Activated naive CD4-positive, alpha-beta T cell treated with anti-CD3 and anti-CD28 coated beads, Interleukin-2, amount 10 ng/mL, durations not matched to agents 7 days and 5 days (primary cell): ENCODE data around the gene STIMATE.

ENCODE experiments used
- CTCF ChIA-PET: fragments of 350-600 bp; sonication (Branson Sonifier 250); formaldehyde crosslinking; loops from one replicate; lab custom pipeline; 2021; ENCODE audit warnings: antibody characterized with exemption; lab: Charles Lee
- DNase-seq: peaks from one replicate; pipeline ENCODE4 v3.0.0-alpha.2; 2020
- H3K27ac Mint-ChIP-seq: one replicate; pipeline ENCODE4 v1.8.0; 2021; ENCODE audit warnings: mild to moderate bottlenecking, moderate library complexity, mixed read lengths
- H3K27me3 Mint-ChIP-seq: one replicate; pipeline ENCODE4 v1.8.0; 2021; ENCODE audit warnings: mild to moderate bottlenecking, mixed read lengths
- H3K36me3 Mint-ChIP-seq: one replicate; pipeline ENCODE4 v1.8.0; 2021; ENCODE audit warnings: mixed read lengths
- H3K4me1 Mint-ChIP-seq: one replicate; pipeline ENCODE4 v1.8.0; 2021; ENCODE audit warnings: mixed read lengths
- H3K4me3 Mint-ChIP-seq: one replicate; pipeline ENCODE4 v1.8.0; 2021; ENCODE audit warnings: mild to moderate bottlenecking, moderate library complexity, mixed read lengths
- H3K9me3 Mint-ChIP-seq: one replicate; pipeline ENCODE4 v1.8.0; 2021; ENCODE audit warnings: mixed read lengths

The STIMATE gene

DNA sequence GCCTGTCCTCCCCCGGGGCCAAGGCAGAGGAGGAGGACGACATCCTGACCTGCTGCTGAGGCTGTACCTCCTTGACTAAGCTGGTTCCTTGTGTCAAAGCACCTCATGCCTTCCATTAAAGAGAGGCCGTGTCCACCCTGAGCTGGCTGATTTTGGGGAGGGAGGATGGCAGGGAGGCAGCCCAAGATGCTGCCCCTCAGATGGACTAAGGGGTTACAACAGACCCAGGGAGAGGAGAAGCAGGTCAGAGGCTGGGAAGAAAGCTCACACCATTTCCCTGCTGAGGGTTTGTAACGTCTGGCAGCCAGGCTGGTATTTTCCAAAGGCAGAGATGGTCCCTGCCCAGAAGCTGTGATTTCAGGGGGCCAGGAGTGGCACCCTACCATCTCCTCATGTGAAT is 105.4 kb downstream of the STIMATE start:
- no peak overlapping the region for H3K27ac Mint-ChIP-seq
- peaks cover 43% of the 10 kb centered on the region for H3K27me3 Mint-ChIP-seq
- CTCF ChIA-PET: interaction anchor here (1.4 kb wide), 1 partner anchor 8 kb away, joined by 4 read pairs; no protein-coding TSS in a partner anchor
- H3K36me3 Mint-ChIP-seq: no peaks in the 10 kb centered on the region
- H3K4me1 Mint-ChIP-seq: no peaks in the 10 kb centered on the region
- no peak overlapping the region for H3K4me3 Mint-ChIP-seq
- no peak for DNase-seq
- no peaks in the 10 kb centered on the region for H3K9me3 Mint-ChIP-seq

DNA sequence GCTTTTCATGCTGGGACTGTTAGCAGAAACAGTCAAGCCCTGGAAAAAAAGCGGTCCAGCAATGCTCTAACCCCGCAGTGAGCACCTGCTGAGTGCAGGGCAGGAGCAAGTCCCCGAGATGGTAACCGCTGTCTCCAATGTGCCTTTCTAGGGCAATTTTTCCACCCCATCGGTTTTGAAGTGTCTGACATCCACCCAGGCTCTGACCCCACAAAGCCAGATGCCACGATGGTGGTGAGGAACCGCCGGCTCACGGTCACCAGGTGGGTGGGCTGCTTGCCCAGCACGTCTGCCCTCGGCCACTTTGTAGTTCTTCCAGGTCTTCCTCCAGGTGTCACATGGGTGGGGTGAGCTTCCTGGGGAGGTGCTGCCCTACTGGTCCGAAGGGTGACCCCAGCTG is 106.0 kb downstream of the STIMATE start:
- H3K27me3 Mint-ChIP-seq: peaks cover 40% of the 10 kb centered on the region
- DNase-seq: no peak

DNA sequence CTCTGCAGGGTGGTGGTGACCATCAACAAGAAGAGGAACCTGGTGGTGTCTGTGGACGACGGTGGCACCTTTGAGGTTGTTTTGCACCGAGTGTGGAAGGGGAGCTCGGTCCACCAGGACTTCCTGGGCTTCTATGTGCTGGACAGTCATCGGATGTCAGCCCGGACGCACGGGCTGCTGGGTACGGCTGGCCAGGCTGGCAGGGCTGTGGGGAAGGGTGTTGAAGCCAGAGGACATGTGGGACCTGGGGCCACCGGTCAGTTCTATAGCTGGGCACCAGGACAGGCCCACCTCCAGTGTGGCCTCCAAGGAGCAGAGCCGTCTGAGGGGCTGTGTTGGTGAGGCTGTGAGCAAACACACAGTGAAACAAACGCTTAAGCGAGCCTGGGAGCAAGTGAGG is 106.6 kb downstream of the STIMATE start:
- CTCF ChIA-PET: no interaction called here
- no peak for DNase-seq
- Mint-ChIP-seq H3K27ac (no peak overlapping the region), H3K36me3 (no peaks in the 10 kb centered on the region), H3K4me1 (no peaks in the 10 kb centered on the region), H3K4me3 (no peak overlapping the region), H3K9me3 (no peaks in the 10 kb centered on the region), H3K27me3 (peaks cover 34% of the 10 kb centered on the region)

More for the DNA sequence above, 106.0 kb downstream of the STIMATE start:
- H3K4me3 Mint-ChIP-seq: no peak overlapping the region
- H3K27ac Mint-ChIP-seq: no peak overlapping the region
- H3K4me1 Mint-ChIP-seq: no peaks in the 10 kb centered on the region
- no peaks in the 10 kb centered on the region for H3K9me3 Mint-ChIP-seq
- CTCF ChIA-PET: interaction anchor here (1.4 kb wide), 1 partner anchor 8 kb away, joined by 4 read pairs; no protein-coding TSS in a partner anchor
- no peaks in the 10 kb centered on the region for H3K36me3 Mint-ChIP-seq

DNA sequence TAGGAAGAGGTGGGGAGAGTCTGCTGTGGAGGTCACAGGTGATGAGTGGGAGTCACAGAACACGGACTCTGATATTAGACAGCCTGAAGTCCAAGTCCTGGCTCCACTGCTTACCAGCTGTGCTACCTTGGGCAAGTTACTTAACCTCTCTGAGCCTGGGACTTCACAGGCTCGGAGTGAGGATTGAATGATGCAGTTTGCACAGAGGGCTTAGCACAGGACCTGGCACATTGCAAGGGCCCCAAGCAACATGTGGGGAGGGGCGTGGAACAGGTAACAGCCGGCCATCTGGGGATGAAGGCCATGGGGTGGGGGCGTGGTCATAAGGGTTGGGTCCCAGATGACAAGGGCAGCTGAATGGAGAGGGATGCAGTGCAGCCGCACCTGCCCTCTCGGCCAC is 107.0 kb downstream of the STIMATE start:
- Mint-ChIP-seq H3K27me3 (peaks cover 32% of the 10 kb centered on the region), H3K4me3 (no peak overlapping the region), H3K36me3 (no peaks in the 10 kb centered on the region), H3K9me3 (no peaks in the 10 kb centered on the region), H3K27ac (no peak overlapping the region), H3K4me1 (no peaks in the 10 kb centered on the region)
- no peak for DNase-seq
- CTCF ChIA-PET: no interaction called here

DNA sequence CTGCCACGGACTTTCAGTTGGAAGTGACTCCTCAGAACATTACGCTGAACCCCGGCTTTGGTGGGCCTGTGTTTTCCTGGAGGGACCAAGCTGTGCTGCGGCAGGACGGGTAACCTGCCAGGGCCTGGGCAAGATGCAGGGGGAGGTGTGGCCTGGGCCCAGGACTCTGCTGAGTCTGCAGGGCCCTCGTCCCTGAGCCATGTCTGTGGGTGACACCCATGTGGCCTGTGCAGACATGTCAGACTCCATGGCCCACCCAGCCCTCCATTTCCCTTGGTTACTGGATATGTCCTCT is 107.7 kb downstream of the STIMATE start:
- CTCF ChIA-PET: no interaction called here
- Mint-ChIP-seq H3K27ac (no peak overlapping the region), H3K36me3 (no peaks in the 10 kb centered on the region)

DNA sequence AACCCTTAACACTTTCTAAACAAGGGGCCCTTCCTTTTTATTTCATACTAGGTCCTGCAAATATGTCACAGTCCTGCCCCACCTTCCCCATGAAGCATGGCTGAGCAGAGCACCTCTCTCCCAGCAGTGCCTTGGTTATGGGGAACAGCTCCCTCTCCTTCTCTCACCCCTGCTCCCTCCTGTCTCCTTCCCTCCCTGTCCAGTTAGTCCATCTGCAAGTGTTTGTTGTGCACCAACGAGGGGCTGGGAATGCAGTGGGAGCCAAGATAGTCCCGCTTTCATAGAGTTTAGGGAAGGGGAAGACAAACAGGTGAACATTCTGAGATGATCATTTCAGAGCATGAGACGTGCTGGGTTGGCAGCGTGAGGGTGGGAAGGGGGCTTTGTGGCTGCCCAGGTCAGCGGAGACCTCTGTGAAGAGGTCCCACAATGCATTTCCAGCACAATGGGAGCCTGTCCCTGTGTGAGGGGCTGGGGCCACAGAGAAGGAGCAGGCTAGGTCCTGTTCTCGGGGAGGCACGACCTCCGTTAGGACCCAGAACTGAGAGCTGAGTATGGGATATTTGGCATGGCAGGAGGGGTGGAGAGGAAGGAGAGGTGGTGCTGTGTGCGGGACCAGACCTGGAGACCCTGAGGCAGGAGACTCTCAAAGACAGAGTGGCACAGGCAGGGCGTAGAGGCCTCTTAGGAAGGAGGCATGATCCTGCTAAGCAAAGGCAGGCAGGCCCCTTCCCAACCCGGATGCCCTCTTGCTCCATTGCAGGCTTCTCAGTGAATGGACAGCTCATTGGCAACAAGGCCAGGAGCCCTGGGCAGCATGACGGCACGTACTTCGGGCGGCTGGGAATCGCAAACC is 108.2 kb downstream of the STIMATE start:
- H3K4me1 Mint-ChIP-seq: no peaks in the 10 kb centered on the region
- no peak overlapping the region for H3K4me3 Mint-ChIP-seq
- no peaks in the 10 kb centered on the region for H3K36me3 Mint-ChIP-seq
- H3K27ac Mint-ChIP-seq: no peak overlapping the region
- DNase-seq: no peak
- no peaks in the 10 kb centered on the region for H3K9me3 Mint-ChIP-seq
- H3K27me3 Mint-ChIP-seq: peaks cover 32% of the 10 kb centered on the region
- CTCF ChIA-PET: no interaction called here

More for the DNA sequence above, 107.7 kb downstream of the STIMATE start:
- no peak overlapping the region for H3K4me3 Mint-ChIP-seq
- no peaks in the 10 kb centered on the region for H3K4me1 Mint-ChIP-seq
- no peaks in the 10 kb centered on the region for H3K9me3 Mint-ChIP-seq
- no peak for DNase-seq
- H3K27me3 Mint-ChIP-seq: peaks cover 35% of the 10 kb centered on the region

DNA sequence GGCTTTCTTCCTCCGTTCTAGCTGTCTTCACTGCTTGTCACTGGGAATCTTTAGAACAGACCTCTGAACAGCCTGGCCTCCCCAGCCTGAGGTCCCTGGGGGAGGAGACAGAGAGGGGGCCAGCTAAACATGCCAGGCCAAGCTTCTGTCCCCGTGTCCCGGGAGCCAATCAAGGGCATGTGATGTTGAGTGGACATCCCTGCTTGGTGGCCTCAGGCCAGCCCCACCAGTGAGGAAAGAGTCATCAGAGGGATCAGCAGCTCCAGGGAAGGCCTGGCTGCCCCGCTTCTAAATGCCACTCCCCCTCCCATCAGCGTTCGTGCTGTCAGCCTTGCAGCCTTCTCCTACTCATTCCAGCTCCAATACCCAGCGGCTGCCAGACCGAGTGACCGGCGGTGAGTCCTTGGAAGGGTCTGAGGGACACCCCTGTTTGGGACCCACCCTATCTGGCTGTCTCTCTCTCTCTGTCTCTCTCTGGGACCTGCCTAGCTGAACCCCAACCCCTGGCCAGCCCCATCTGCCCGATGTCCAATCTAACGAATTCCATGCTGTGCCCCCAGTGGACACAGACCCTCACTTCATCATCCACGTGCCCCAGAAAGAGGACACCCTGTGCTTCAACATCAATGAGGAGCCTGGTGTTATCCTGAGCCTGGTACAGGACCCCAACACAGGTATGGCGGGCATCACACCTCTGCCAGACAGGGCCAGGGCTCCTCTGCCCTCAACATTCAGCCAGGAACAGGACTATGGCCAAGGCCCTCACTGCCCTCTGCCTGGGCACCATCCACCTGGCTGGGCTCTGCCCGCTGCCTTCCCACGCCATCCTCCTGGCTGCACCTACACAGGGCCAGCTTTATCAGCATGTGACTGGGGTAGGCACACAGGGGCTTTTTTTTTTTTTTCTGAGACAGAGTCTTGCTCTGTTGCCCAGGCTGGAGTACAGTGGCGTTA is 109.4 kb downstream of the STIMATE start:
- no peak overlapping the region for H3K27ac Mint-ChIP-seq
- H3K4me1 Mint-ChIP-seq: no peaks in the 10 kb centered on the region
- peaks cover 31% of the 10 kb centered on the region for H3K27me3 Mint-ChIP-seq
- H3K9me3 Mint-ChIP-seq: no peaks in the 10 kb centered on the region
- CTCF ChIA-PET: interaction anchor here (1.4 kb wide), 1 partner anchor 67 kb away, joined by 3 read pairs; no protein-coding TSS in a partner anchor
- H3K36me3 Mint-ChIP-seq: no peaks in the 10 kb centered on the region
- H3K4me3 Mint-ChIP-seq: no peak overlapping the region
- DNase-seq: no peak

DNA sequence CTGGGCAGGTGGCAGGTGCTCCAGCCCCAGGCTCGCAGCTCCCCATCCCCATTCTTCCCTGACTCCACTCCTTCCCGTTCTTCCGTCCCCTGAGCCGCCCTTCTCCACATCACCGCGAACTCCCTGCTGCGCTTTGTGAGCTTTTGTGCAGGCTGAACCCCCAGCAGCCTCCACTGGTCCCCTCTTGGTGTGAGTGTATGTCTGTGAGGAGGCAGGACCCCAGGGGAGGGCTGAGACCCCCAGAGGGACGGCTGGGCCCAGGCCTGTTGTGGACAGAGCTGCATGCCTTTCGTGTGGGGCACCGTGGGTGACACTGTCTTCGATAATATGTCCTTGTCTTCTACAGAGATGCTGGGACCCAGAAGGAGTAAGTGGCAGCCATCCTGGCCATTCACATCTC is 110.1 kb downstream of the STIMATE start:
- DNase-seq: no peak
- Mint-ChIP-seq H3K4me3 (no peak overlapping the region), H3K36me3 (no peaks in the 10 kb centered on the region), H3K27me3 (peaks cover 37% of the 10 kb centered on the region), H3K9me3 (no peaks in the 10 kb centered on the region), H3K4me1 (no peaks in the 10 kb centered on the region), H3K27ac (no peak overlapping the region)
- CTCF ChIA-PET: interaction anchor here (1.4 kb wide), 1 partner anchor 66 kb away, joined by 3 read pairs; no protein-coding TSS in a partner anchor
